ENCODE data around the gene ALDH5A1.

DNA sequence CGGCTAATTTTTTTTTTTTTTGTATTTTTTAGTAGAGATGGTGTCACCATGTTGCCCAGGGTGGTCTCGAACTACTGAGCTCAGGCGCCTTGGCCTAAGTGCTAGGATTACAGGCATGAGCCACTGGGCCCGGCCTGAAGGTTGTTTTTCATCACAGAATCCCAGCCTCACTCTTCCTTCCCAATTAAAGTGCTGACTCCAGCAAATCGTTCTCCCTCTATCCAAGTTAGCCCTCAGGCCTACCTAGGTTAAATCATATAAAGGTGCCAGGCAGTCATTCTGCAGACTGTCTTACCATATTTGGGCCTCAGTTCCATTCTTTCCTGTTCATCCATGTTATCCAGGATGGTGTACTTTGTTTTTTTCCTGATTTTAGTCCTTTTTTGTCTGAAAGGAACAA lies 56.4 kb downstream of the ALDH5A1 start:
- TF ChIP-seq, protein P1, sequence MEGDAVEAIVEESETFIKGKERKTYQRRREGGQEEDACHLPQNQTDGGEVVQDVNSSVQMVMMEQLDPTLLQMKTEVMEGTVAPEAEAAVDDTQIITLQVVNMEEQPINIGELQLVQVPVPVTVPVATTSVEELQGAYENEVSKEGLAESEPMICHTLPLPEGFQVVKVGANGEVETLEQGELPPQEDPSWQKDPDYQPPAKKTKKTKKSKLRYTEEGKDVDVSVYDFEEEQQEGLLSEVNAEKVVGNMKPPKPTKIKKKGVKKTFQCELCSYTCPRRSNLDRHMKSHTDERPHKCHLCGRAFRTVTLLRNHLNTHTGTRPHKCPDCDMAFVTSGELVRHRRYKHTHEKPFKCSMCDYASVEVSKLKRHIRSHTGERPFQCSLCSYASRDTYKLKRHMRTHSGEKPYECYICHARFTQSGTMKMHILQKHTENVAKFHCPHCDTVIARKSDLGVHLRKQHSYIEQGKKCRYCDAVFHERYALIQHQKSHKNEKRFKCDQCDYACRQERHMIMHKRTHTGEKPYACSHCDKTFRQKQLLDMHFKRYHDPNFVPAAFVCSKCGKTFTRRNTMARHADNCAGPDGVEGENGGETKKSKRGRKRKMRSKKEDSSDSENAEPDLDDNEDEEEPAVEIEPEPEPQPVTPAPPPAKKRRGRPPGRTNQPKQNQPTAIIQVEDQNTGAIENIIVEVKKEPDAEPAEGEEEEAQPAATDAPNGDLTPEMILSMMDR (IDR thresholded peaks at IDR 0.05), result no peak
- TF ChIP-seq EZH2 (IDR thresholded peaks at IDR 0.05; ENCODE audit: borderline replicate concordance, insufficient read depth, low read depth, low read length, poor library complexity, severe bottlenecking), result no peak

All from B cell (primary cell).